Glomerular visceral epithelial cell (primary cell): ENCODE data around the gene SLC20A1.

Source experiments
- DNase-seq: peaks from one replicate; pipeline ENCODE4 v3.0.0-alpha.2; 2016; ENCODE audit errors: extremely low spot score

The SLC20A1 gene

DNA sequence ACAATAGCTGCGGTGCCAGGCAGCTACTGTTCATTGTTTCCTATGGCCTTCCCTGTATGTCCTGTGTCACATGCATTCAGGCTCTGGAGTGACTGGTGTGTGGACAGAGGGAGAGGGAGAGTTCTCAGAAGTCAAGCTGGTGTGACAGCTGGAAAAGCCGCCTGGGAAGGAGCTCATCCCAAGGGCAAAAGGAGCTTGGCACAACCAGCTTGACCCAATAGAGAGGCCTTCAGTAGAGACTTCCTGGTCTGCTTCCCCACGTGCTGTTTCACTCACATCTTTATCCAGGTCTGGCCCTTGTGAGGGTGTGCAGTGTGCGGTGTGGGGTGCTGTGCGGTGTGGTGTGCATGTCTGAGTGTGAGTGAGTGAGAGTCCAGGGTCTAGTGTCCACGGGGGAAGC lies 64.0 kb downstream of the SLC20A1 start:
- DNase-seq: no peak

DNA sequence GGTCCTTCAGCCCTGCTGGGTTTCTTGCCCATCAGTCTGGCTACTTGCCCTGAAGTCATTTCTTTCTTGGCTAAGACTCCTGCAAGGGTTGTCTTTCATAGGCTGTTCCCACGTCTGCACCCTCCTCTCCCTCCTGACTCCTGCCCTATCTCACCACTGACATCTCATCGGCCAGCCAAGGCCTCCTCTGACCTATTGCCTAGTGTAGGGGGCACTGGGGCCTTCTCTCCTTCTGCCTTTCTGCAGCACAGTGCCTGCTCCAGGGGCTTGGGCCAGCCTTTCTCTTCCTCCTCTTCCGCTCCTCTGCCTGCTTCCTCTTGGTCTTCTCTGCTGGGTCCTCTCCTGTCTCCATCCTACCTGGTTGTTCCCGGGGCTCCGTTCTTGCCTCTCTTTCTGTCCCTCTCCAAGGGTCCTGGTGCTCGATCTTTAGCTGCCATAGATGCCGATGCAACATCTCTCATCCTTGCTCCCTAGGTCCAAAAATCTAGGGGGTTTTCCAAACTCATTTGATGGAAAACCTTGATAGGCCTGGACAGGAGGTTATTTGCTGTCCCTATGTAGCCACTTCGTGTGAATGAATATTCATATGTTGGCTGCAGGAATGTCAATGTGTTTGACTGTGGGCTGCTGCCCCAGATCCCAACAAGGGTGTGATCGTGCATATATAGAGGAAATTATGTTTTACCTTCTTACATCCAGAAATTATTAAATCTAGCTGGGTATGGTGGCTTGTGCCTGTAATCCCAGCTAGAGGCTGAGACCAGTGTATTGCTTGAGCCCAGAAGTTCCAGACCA lies 65.4 kb downstream of the SLC20A1 start:
- no peak for DNase-seq

- DNase-seq: no peak
Measured at GRCh38 chr2:112712465-112712864, 66.7 kb downstream of the SLC20A1 start.

GRCh38 chr2:112712903-112713584 lies 67.3 kb downstream of the SLC20A1 start:
- no peak for DNase-seq
